HTERT RPE-1 (cell line): ENCODE results near the gene DMRT1.
"Not testable (repeated sequence)": the region's sequence is repeated elsewhere in the genome, so short reads cannot be mapped to it uniquely, and the experiment has no call there.

Source experiments
- in situ Hi-C: fragments of 300-500 bp; cut with MboI; formaldehyde crosslinking; loops from 4 replicates; pipeline ENCODE4 v1.14.3; 2020; ENCODE audit warnings: low sequenced_read_pairs

DMRT1 gene

DNA sequence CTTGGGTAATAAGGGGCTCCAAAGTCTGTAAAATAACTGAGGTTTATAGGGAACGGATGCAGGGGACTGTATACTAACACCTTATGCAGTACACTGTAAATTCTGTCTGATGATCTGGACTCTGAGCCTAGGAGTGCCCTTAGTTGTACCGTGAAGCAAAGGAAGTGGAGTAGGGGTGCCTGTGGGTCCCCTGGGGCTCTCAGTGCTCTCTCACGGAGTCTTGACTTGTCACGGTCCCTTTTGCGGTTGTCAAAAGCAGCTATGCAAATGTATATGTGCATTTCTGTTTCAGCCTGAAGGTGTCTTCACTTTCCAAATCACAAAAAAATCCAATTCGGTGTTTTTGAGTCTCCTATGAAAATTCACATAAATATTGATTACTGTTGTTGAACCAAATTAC, 17.8 kb downstream of the DMRT1 start:
- in situ Hi-C loops = no loop called here

DNA sequence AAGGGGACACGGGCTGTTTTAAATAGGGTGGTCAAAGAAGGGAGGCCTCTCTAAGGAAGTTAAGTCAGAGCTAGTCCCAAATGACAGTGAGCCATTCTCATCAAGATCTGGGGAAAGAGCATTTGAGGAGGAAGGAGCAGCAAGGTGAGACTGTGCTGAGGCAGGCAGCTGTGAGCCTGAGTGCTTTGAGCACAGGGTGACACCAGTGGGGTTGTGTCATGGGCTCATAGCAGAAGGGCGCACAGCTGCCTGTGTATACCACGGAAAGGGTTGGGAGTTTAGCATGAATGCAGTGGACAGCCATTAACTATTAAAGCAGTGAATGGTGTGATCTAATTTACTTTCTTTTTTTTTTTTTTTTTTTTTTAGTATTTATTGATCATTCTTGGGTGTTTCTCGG, 19.2 kb downstream of the DMRT1 start:
- in situ Hi-C loops = no loop called here

DNA sequence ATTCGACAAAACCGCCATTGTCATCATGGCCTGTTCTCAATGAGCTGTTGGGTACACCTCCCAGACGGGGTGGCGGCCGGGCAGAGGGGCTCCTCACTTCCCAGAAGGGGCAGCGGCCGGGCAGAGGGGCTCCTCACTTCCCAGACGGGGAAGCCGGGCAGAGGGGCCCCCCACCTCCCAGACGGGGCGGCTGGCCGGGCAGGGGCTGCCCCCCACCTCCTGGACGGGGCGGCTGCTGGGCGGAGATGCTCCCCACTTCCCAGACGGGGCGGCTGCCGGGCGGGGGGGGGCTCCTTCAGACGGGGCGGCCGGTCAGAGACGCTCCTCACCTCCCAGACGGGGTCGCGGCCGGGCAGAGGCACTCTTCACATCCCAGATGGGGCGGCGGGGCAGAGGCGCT, 20.0 kb downstream of the DMRT1 start:
- in situ Hi-C loops = not testable (repeated sequence)

DNA sequence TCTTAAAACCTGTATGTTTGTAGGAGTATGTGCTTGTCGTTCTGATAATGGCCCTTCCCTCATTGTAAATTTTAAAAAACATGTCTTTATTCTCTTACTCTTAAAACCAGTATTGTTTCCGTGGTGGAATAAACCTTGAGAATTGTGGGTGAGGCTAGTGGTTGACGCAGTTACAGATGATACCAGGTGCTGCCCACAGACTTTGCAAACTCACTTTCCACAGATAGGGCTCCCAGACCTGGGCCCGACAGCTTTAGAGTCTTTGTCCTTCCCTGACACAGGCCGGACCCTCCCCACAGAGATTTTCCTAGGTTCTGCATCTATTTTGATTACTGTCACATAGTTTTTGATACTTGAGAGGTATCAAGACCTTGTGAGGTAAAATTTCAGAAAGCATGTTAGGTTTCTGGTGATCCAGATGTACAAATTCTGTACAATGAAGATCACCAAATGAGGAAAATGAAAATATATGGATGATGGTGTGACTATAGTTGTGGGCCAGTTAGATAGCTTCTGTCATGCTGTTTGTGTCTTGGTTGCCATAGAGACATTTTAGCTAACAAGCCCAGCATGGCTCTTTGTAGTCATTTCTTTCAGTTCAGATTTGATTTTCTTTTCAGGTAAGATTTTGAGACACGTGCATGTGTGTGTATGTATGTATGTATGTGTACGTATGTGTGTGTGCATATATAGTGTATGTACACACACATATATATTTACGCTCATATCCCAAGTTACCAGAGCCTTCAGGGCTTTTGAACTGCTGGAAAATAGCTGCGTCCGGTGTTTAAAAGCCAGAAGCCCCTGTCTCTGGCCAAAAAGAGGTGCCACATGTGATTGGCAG, 33.8 kb downstream of the DMRT1 start:
- in situ Hi-C loops = loop anchor here (25.0 kb wide), 1 partner anchor 137 kb away; no protein-coding TSS in a partner anchor

DNA sequence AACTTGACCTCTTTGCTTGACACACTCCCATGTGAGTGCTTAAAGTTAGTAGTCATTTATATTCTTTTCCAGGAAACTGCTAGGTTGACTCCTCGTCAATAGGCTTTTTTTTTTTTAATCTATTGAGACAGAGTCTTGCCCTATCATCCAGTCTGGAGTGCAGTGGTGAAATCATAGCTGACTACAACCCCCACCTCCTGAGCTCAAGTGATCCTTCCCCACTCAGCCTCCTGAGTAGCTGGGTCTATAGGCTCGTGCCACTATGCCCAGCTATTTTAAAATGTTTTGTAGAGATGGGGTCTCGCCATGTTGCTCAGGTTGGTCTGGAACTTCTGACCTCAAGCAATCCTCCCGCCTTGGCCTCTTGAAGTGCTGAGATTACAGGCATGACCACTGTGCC, 34.9 kb downstream of the DMRT1 start:
- in situ Hi-C loops = loop anchor here (25.0 kb wide), 1 partner anchor 136 kb away; no protein-coding TSS in a partner anchor

DNA sequence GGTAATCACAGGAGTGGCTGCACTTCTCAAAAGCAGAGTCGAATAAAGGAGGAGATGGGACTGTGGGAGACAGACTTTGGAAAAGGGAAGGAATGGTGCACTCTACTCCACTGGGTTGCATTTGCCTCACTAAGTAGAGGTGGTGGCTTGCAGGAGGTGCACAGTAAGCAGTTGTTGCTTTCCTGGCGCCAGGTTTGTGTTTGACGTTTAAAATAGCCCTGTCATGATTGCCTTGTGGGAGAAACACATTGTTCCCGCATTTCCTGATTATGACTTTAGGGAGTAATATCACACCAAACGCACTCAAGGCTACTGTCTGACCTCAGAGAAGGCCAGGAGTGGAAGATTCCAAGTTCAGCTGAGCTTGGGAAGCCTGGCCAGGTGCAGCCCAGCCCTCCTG, 36.7 kb downstream of the DMRT1 start:
- in situ Hi-C loops = loop anchor here (25.0 kb wide), 1 partner anchor 134 kb away; no protein-coding TSS in a partner anchor

DNA sequence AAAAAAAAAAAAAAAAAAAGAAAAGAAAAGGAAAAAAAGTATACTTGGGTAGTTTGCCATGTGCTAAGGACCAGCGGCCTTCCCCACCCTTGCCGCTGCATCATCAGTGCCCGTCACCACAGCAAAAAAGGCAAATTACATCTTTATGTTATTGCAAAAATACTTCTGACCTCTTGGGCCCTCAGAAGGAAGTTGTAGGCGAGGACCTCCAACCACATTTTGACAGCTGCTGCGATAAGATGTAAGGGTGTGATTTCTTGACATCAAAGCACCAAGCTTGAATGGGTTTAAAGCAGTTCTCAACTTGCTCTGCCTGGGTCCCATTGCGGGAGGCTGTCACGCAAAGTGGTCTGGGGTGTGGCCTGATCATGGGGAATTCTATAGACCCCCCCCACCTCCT, 39.2 kb downstream of the DMRT1 start:
- in situ Hi-C loops = loop anchor here (25.0 kb wide), 1 partner anchor 132 kb away; no protein-coding TSS in a partner anchor

DNA sequence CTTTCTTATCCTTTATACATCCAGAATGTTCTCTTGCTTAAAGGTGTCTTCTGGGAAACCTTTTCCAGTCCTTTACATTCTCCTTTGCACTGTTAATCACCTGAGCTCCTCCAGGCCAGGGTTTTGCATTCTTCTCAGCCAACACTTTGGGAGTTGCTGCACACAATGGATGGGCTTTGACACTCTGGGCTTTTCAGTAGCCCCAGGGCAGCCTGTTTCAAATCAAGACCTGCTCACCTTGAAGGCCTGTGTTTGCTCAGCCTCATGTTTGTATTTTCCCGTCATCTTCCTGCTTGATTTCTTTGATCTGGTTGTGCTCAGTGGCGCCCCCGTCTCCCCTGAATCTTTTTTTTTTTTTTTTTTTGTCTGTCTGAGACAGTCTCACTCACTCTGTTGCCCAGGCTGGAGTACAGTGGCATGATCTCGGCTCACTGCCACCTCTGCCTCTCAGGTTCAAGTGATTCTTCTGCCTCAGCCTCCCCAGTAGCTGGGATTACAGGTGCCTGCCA, 41.0 kb downstream of the DMRT1 start:
- in situ Hi-C loops = loop anchor here (25.0 kb wide), 1 partner anchor 130 kb away; no protein-coding TSS in a partner anchor

DNA sequence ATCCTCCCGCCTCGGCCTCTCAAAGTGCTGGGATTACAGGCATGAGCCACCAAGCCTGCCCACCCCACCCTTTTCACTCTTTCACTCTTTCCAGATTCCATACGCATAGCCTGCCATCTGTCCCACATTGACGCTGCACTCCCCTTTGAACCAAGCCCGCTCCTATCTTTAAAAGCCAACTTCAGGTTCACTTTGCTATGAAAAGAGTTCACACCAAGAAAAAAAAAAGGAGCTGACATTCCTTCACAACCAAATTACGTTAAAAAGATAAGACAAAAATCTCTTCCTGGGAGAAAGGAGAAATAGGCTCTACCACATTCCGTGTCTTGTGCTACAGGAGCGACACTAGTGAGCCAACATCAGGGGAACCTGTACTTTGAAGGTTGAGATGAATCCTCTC, 41.5 kb downstream of the DMRT1 start:
- in situ Hi-C loops = loop anchor here (25.0 kb wide), 1 partner anchor 129 kb away; no protein-coding TSS in a partner anchor

DNA sequence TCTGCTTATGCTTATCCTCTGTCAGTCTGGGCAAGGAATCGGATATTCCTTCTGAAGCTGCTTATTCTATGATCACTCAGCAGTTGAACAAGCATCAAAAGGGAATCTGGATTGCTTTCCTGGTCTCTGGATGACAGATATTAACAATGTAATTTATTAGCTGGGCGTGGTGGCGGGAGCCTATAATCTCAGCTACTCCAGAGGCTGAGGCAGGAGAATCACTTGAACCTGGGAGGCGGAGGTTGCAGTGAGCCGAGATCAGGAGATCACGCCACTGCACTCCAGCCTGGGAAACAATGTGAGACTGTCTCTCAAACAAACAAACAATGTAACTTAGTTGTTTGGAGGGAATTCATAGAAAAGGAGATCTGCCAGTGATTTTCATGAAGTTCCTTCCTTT, 45.4 kb downstream of the DMRT1 start:
- in situ Hi-C loops = loop anchor here (25.0 kb wide), 1 partner anchor 125 kb away; no protein-coding TSS in a partner anchor

DNA sequence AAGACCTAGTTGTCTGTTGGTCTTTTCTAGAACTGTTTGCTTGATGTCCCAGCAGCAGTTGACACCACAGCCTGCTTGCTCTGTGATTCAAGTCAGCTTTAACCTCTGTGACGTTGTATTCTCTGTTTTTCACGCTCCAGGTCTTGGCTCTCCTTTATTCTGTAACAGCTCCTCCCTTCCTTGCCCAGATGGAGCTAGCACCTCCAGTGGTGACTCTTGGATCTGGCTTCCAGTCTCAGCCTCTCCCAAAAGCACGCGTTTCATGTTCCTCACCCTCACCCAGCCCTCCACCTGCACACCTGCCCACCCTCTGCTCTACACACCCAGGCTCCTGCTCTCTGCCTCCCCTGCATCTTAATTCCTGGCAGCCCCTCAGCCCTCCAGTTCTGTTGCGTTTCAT, 50.6 kb downstream of the DMRT1 start:
- in situ Hi-C loops = loop anchor here (25.0 kb wide), 1 partner anchor 120 kb away; no protein-coding TSS in a partner anchor

DNA sequence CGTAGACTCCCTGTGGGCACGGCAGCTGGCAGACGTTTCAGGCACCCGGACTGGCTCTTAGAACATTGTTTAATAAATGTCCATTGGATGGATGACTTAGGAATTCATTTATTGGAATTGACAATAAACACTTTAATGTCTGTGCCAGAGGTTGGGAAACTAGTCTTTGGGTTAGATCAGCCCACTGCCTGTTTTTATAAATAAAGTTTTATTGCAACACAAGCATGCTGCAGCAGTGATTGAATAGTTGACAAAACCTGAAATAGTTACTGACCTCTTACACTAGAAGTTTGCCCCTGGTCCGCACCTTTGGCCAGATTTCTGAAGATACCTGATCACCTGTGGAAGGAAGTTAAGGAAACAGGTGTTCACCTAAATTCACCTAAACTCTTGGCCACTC, 51.6 kb downstream of the DMRT1 start:
- in situ Hi-C loops = loop anchor here (25.0 kb wide), 1 partner anchor 119 kb away; no protein-coding TSS in a partner anchor

DNA sequence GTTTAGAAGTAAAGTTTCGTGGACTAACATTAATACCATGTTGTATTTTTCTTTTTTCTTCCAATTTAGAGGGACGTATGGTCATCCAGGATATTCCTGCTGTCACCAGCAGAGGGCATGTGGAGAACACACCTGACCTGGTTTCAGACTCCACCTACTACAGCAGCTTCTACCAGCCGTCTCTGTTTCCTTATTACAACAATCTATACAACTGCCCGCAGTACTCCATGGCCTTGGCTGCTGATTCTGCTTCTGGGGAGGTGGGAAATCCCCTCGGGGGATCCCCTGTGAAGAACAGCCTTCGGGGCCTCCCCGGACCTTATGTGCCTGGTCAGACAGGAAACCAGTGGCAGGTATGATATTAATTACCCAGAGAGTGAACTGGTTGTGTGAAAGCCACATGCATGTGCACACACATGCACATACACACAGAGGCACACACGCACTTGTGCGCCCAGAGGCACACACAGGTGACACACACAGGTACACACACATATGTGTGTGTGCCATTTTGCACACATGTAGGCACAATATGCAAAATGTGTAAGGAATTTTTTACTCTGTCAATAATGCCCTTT, 52.4 kb downstream of the DMRT1 start:
- in situ Hi-C loops = loop anchor here (25.0 kb wide), 1 partner anchor 118 kb away; no protein-coding TSS in a partner anchor

DNA sequence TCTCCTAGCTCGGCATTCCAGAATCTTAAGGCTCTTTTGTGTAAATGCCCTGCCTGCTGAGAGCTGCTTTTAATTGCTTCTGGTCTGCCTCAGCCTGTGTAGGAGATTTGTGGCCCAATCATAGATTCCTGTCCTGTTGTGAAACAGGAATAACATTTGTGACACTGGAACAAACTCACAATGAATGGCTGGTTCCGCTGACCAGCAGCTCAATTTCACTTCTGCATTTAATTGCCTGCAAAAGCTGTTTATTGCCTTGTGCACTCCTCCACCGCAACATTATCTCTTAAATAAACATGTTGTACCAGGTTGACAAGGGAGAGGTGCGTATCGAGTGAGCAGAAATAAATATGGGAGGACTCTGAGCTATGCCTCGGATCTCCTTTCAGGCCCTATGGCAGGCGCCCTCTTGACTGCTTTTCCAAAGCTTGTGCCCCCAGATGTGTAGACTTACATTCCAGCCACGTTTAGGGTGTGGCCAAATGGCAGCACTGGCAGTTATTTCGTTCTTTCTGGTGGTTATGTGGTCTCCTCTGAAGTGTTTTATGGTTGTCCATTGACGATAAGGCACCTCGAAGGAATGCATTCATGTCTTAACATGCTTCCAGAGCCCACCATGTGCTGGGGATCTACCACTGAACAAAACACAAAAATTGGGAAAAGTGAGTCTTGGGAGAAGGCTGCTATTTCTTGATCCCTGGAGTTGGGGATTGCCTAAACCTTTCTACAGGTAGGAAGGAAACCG, 58.1 kb downstream of the DMRT1 start:
- in situ Hi-C loops = loop anchor here (25.0 kb wide), 1 partner anchor 113 kb away; no protein-coding TSS in a partner anchor

DNA sequence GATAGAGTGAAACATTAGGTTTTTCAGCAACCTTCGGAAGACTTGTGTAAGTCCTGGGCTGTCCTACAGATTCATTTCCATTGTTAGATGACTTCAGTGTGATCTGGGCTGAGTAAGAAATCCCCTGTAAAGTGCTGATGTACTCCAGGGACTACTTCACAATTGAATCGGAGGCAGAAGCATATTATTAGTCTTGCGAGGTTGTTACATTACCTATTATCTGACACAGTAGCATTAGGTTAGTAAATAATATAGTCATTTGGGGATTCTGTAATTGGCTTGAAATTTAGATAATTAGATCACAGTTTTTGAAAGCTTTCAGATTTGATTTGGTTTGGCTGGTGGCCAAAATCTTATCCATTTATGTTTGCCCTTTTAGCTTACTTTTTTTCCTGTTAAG, 62.4 kb downstream of the DMRT1 start:
- in situ Hi-C loops = no loop called here

DNA sequence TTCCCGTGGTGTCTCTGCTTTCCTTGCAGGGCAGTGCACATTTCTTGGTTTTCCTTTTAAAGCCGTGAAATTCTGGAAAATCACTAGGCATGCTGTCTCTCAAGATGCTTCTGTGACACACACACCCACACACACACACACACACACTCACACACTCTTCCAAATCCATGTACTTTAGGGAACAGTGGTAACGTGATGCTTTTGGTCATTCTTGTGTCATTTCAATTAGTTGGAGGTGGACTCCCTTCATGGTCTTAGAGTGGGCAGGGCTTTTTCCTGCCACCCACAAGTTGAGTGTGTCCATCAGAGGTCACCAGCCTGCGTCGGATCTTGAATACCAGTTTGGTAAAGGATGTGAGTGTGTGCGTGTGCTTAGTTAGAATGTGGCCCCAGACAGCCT, 64.4 kb downstream of the DMRT1 start:
- in situ Hi-C loops = no loop called here

DNA sequence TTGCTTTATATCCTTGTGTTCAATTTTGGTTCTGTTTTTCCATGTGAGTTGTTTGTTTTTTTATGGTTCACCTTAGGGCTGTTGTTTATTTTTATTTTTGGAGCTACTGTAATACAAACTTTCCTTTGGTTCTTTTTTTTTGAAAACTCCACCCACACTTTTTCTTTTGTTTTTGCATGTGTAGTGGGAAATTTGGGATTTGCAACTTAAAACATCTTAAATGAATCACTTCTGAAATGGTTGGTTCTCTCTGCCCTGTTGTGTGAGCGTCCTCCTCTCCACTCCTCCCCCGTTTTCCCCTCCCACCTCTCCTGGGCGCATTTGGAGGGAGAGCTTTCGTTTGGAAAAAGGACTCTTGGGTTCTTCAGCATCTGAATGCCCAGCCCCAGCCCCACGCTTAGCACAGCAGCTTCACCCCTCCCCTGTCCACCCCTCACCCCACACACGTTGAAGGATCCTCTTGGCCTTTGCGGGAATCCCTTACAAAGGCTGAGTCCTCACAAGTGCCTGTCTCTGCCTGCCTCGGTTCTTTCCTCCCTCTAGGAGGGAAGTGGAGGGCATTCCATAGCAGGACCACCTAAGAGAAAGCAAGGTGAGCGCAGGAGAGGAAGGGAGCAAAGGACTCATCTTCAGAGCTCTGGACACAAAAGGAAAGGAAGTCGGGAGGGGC, 67.2 kb downstream of the DMRT1 start:
- in situ Hi-C loops = no loop called here

DNA sequence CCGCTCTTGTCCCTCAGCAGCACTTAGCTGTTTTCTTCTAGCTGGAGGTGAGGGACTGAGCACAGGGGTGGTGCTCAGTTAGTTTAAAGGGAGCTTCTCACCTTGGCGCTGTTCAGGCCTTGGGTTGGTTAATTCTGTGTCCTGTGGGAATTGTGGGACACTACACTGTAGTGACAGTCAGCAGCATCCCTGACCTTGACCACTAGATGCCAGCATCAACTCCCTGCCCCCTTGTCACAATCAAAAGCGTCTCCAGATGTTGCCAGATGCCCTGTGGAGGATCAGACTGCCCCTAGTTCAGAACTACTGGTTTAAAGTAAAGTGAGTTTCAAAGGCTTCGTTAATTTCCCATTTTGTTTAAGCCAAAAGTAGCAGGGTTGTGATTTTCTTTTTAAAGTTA, 69.5 kb downstream of the DMRT1 start:
- in situ Hi-C loops = no loop called here

DNA sequence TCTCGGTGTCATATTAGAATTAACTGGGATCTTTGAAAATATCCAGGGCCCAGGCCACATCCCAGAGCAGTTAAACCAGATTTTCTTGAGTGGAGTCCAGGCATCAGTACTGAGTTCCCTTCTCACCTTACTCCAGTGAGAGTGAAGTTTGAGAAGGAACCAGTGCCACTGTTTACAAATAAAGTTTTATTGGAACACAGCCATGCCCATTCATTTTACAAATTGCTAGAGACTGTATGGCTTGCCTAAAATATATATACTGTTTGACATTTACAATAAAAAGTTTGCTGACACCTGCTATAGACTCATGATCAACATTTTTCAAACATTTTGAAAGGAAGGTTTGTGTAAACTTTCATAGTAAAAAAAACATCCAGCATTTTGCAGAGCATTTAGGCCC, 71.3 kb downstream of the DMRT1 start:
- in situ Hi-C loops = no loop called here

DNA sequence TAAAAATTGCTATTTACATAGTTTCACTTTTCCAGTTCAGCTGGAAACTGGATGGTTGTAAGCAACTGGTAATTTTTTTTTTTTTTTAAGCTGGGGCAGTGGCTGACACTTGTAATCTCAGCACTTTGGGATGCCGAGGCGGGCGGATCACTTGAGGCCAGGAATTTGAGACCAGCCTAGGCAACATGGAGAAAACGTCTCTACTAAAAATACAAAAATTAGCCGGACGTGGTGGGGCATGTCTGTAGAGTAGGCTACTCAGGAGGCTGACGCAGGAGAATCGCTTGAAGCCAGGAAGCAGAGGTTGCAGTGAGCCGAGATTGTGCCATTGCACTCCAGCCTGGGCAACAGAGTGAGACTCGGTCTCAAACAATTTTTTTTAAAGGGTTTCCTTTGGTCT, 72.0 kb downstream of the DMRT1 start:
- in situ Hi-C loops = not testable (repeated sequence)
